Liver (tissue), 9 donors: ENCODE measurements around the gene GFM2. TPM values are rescaled to one million over a fixed set of nuclear protein-coding genes. Genes with fewer than 3 reads are reported as not detected.

ENCODE experiments used
- DNase-seq: peaks from one replicate; pipeline ENCODE4 v3.0.0-alpha.2; 2017; ENCODE audit warnings: low spot score
- H3K27ac ChIP-seq, 2 donors: one replicate each; pipeline ENCODE4 v1.7.0; 2013; ENCODE audit warnings: inconsistent platforms in 2 of 2, low read length in 2 of 2, control low read depth in 1 of 2, low read depth in 1 of 2, mild to moderate bottlenecking in 1 of 2
- H3K27me3 ChIP-seq, 4 donors: one replicate each; pipeline versions ENCODE4 v1.6.1 to v1.7.0; 2013; ENCODE audit warnings: low read length in 3 of 4, inconsistent platforms in 1 of 4, mild to moderate bottlenecking in 1 of 4, moderate library complexity in 1 of 4; ENCODE audit not compliant: control insufficient read depth in 4 of 4, insufficient read depth in 4 of 4
- H3K36me3 ChIP-seq, 4 donors: one replicate each; pipeline versions ENCODE4 v1.6.1 to v1.7.0; 2013; ENCODE audit warnings: low read length in 3 of 4, mild to moderate bottlenecking in 3 of 4, low read depth in 1 of 4, moderate library complexity in 1 of 4; ENCODE audit not compliant: control insufficient read depth in 4 of 4, insufficient read depth in 3 of 4
- H3K4me1 ChIP-seq, 4 donors: one replicate each; pipeline versions ENCODE4 v1.6.1 to v1.7.0; 2013; ENCODE audit warnings: low read length in 3 of 4, mild to moderate bottlenecking in 3 of 4, moderate library complexity in 1 of 4; ENCODE audit not compliant: control insufficient read depth in 4 of 4, insufficient read depth in 4 of 4
- H3K4me3 ChIP-seq, 3 donors: one replicate each; pipeline versions ENCODE4 v1.6.1 to v1.7.0; 2013; ENCODE audit warnings: low read length in 3 of 3, control low read depth in 1 of 3, low read depth in 1 of 3, mild to moderate bottlenecking in 1 of 3
- H3K9ac ChIP-seq, 2 donors: one replicate each; pipeline ENCODE4 v1.7.0; 2013; ENCODE audit warnings: low read length in 2 of 2, mild to moderate bottlenecking in 2 of 2, moderate library complexity in 2 of 2, control low read depth in 1 of 2, low read depth in 1 of 2
- H3K9me3 ChIP-seq, 4 donors: one replicate each; pipeline versions ENCODE4 v1.6.1 to v1.7.0; 2013; ENCODE audit warnings: low read length in 3 of 4; ENCODE audit not compliant: control insufficient read depth in 4 of 4
- ATF3 ChIP-seq: IDR thresholded peaks from 2 replicates; pipeline ENCODE4 v1.6.1; 2016; ENCODE audit warnings: antibody characterized with exemption
- FOXA1 ChIP-seq: IDR thresholded peaks from 2 replicates; pipeline ENCODE4 v1.6.1; 2016; ENCODE audit warnings: antibody characterized with exemption
- FOXA2 ChIP-seq: IDR thresholded peaks from 2 replicates; pipeline ENCODE4 v1.6.1; 2016; ENCODE audit warnings: antibody characterized with exemption
- GABPA ChIP-seq, 2 donors: IDR thresholded peaks in 1 of 2; conservative IDR thresholded peaks in 1 of 2; 2 replicates each; pipeline ENCODE4 v1.6.1; 2016; ENCODE audit warnings: antibody characterized with exemption in 2 of 2, mild to moderate bottlenecking in 1 of 2, moderate library complexity in 1 of 2
- HNF4A ChIP-seq, 2 donors: conservative IDR thresholded peaks; 2 replicates each; pipeline ENCODE4 v1.6.1; 2016; ENCODE audit warnings: antibody characterized with exemption in 2 of 2, mild to moderate bottlenecking in 2 of 2
- HNF4G ChIP-seq: IDR thresholded peaks from 2 replicates; pipeline ENCODE4 v1.6.1; 2016; ENCODE audit warnings: antibody characterized with exemption
- JUND ChIP-seq, 2 donors: IDR thresholded peaks; 2 replicates each; pipeline ENCODE4 v1.6.1; 2016; ENCODE audit warnings: antibody characterized with exemption in 2 of 2
- NR2F2 ChIP-seq: IDR thresholded peaks from 2 replicates; pipeline ENCODE4 v1.6.1; 2016; ENCODE audit warnings: antibody characterized with exemption
- RAD21 ChIP-seq, 2 donors: IDR thresholded peaks; 2 replicates each; pipeline ENCODE4 v1.6.1; 2016; ENCODE audit warnings: antibody characterized with exemption in 2 of 2, mild to moderate bottlenecking in 2 of 2
- RXRA ChIP-seq, 2 donors: IDR thresholded peaks; 2 replicates each; pipeline ENCODE4 v1.6.1; 2017 to 2018; ENCODE audit warnings: antibody characterized with exemption in 2 of 2, mild to moderate bottlenecking in 1 of 2
- SP1 ChIP-seq: IDR thresholded peaks from 2 replicates; pipeline ENCODE4 v1.6.1; 2018; ENCODE audit warnings: antibody characterized with exemption, mild to moderate bottlenecking
- TAF1 ChIP-seq: conservative IDR thresholded peaks from 2 replicates; pipeline ENCODE4 v1.6.1; 2016; ENCODE audit warnings: antibody characterized with exemption, mild to moderate bottlenecking
- YY1 ChIP-seq: IDR thresholded peaks from 2 replicates; pipeline ENCODE4 v1.6.1; 2016; ENCODE audit warnings: antibody characterized with exemption, mild to moderate bottlenecking
- WGBS: extraction: QIAGEN DNeasy Blood & Tissue Kit; methylation state at CpG from one replicate; pipeline ENCODE4 v1.1.7; 2013; 5-methylcytosine and 5-hydroxymethylcytosine counted together
- polyA plus RNA-seq, 2 donors: library from polyadenylated mRNA; stranded (reverse) in 1 of 2; unstranded in 1 of 2; fragments of 200-250 nt in 1 of 2; fragments of >200 nt in 1 of 2; fragmentation: Nextera tagmentation in 1 of 2; extraction: Ambion mirVana in 1 of 2; gene quantifications; one replicate each; pipeline versions ENCODE4 v1.2.1 to v1.2.3, GENCODE V29; 2013 to 2015
- total RNA-seq, 2 donors: library from RNA; depleted of rRNA; stranded (reverse); fragments of >200 nt; gene quantifications; one replicate each; pipeline ENCODE4 v1.2.3, GENCODE V29; 2014
- TF ChIP-seq, protein P1 (sequence below): IDR thresholded peaks from 2 replicates; pipeline ENCODE4 v1.6.1; 2016; ENCODE audit warnings: antibody characterized with exemption
- TF ChIP-seq, protein P2 (sequence below): IDR thresholded peaks from 2 replicates; pipeline ENCODE4 v1.6.1; 2016; ENCODE audit warnings: antibody characterized with exemption, mild to moderate bottlenecking
- TF ChIP-seq, protein P3 (sequence below): fragments of 150-350 bp; IDR thresholded peaks from 2 replicates; pipeline ENCODE4 v1.5.1; 2017; ENCODE audit warnings: improper control_type of control experiment, low read depth, low read length; ENCODE audit not compliant: missing input control
- TF ChIP-seq, protein P4 (sequence below): IDR thresholded peaks from 2 replicates; pipeline ENCODE4 v1.6.1; 2016; ENCODE audit warnings: antibody characterized with exemption
- donor health status: healthy.
- donor health status: healthy.
- donor health status: healthy.
- donor health status: healthy.
- donor health status: healthy.

The GFM2 gene
- total and polyA plus RNA-seq, 4 donors, result 14.6 to 41.0 (median 24.7) TPM

DNA sequence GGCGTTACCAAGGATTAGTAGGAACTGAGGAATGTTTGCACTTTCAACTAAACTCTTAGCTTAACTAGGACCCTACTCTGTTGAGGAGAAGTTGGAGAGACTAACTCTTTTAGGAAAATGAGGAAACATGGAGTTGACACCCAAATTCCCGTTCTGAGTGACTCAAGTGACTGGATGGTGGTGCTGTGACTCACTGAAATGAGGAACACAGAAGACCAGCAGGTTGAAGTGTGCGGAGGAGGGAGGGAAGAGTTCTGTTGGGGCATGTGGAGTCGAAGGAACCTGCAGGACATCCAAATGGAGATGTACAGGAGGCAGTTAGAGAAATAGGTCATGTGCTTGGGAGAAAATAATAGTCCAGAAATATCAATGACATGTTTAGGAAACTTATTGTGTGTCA is 73.7 kb downstream of the GFM2 start:
- WGBS, result 97% methylated on average over 4 of the region's 4 CpGs

More for the DNA sequence above, 73.7 kb downstream of the GFM2 start:
- H3K27ac ChIP-seq, result no peak overlapping the region
- no peaks in the 10 kb centered on the region for H3K27me3 ChIP-seq
- no peaks in the 10 kb centered on the region for H3K4me1 ChIP-seq
- peaks cover 1 to 37% (median 24%) of the 10 kb centered on the region in 4 donors for H3K36me3 ChIP-seq
- no peak for DNase-seq
- H3K4me3 ChIP-seq, result no peak overlapping the region
- TF ChIP-seq RXRA (IDR thresholded peaks at IDR 0.05), result no peak
- TF ChIP-seq FOXA2, result no peak
- no peak for TF ChIP-seq HNF4A (conservative IDR thresholded peaks at IDR 0.05)
- no peak for TF ChIP-seq SP1
- TF ChIP-seq, protein P1, sequence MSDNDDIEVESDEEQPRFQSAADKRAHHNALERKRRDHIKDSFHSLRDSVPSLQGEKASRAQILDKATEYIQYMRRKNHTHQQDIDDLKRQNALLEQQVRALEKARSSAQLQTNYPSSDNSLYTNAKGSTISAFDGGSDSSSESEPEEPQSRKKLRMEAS, result no peak
- no peak for TF ChIP-seq JUND (IDR thresholded peaks at IDR 0.05)
- TF ChIP-seq, protein P2, sequence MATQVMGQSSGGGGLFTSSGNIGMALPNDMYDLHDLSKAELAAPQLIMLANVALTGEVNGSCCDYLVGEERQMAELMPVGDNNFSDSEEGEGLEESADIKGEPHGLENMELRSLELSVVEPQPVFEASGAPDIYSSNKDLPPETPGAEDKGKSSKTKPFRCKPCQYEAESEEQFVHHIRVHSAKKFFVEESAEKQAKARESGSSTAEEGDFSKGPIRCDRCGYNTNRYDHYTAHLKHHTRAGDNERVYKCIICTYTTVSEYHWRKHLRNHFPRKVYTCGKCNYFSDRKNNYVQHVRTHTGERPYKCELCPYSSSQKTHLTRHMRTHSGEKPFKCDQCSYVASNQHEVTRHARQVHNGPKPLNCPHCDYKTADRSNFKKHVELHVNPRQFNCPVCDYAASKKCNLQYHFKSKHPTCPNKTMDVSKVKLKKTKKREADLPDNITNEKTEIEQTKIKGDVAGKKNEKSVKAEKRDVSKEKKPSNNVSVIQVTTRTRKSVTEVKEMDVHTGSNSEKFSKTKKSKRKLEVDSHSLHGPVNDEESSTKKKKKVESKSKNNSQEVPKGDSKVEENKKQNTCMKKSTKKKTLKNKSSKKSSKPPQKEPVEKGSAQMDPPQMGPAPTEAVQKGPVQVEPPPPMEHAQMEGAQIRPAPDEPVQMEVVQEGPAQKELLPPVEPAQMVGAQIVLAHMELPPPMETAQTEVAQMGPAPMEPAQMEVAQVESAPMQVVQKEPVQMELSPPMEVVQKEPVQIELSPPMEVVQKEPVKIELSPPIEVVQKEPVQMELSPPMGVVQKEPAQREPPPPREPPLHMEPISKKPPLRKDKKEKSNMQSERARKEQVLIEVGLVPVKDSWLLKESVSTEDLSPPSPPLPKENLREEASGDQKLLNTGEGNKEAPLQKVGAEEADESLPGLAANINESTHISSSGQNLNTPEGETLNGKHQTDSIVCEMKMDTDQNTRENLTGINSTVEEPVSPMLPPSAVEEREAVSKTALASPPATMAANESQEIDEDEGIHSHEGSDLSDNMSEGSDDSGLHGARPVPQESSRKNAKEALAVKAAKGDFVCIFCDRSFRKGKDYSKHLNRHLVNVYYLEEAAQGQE, result no peak
- no peak for TF ChIP-seq FOXA1
- no peak for TF ChIP-seq YY1
- no peak for TF ChIP-seq ATF3
- no peak for TF ChIP-seq GABPA (IDR thresholded peaks at IDR 0.05 in 1 of 2, conservative IDR thresholded peaks at IDR 0.05 in 1 of 2)
- TF ChIP-seq RAD21 (IDR thresholded peaks at IDR 0.05), result no peak
- no peak for TF ChIP-seq TAF1
- TF ChIP-seq, protein P3, sequence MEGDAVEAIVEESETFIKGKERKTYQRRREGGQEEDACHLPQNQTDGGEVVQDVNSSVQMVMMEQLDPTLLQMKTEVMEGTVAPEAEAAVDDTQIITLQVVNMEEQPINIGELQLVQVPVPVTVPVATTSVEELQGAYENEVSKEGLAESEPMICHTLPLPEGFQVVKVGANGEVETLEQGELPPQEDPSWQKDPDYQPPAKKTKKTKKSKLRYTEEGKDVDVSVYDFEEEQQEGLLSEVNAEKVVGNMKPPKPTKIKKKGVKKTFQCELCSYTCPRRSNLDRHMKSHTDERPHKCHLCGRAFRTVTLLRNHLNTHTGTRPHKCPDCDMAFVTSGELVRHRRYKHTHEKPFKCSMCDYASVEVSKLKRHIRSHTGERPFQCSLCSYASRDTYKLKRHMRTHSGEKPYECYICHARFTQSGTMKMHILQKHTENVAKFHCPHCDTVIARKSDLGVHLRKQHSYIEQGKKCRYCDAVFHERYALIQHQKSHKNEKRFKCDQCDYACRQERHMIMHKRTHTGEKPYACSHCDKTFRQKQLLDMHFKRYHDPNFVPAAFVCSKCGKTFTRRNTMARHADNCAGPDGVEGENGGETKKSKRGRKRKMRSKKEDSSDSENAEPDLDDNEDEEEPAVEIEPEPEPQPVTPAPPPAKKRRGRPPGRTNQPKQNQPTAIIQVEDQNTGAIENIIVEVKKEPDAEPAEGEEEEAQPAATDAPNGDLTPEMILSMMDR, result no peak
- TF ChIP-seq NR2F2, result no peak
- TF ChIP-seq HNF4G, result no peak
- TF ChIP-seq, protein P4, sequence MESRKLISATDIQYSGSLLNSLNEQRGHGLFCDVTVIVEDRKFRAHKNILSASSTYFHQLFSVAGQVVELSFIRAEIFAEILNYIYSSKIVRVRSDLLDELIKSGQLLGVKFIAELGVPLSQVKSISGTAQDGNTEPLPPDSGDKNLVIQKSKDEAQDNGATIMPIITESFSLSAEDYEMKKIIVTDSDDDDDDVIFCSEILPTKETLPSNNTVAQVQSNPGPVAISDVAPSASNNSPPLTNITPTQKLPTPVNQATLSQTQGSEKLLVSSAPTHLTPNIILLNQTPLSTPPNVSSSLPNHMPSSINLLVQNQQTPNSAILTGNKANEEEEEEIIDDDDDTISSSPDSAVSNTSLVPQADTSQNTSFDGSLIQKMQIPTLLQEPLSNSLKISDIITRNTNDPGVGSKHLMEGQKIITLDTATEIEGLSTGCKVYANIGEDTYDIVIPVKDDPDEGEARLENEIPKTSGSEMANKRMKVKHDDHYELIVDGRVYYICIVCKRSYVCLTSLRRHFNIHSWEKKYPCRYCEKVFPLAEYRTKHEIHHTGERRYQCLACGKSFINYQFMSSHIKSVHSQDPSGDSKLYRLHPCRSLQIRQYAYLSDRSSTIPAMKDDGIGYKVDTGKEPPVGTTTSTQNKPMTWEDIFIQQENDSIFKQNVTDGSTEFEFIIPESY, result no peak
- H3K9me3 ChIP-seq, result no peaks in the 10 kb centered on the region
- no peak overlapping the region for H3K9ac ChIP-seq
